Tongue (tissue), 2 donors: ENCODE measurements around the gene INSR. TPM values are rescaled to one million over a fixed set of nuclear protein-coding genes. Genes with fewer than 3 reads are reported as not detected.
"Not testable (repeated sequence)": the region's sequence is repeated elsewhere in the genome, so short reads cannot be mapped to it uniquely, and the experiment has no call there.

Source experiments
- DNase-seq: peaks from one replicate; pipeline ENCODE4 v3.0.0-alpha.2; 2015
- total RNA-seq: library from RNA; depleted of rRNA; stranded (reverse); fragments of >200 nt; gene quantifications from one replicate; pipeline ENCODE4 v1.2.3, GENCODE V29; 2014

Gene INSR
- total RNA-seq, 1 donor from 2014 or later, result 54.2 TPM

DNA sequence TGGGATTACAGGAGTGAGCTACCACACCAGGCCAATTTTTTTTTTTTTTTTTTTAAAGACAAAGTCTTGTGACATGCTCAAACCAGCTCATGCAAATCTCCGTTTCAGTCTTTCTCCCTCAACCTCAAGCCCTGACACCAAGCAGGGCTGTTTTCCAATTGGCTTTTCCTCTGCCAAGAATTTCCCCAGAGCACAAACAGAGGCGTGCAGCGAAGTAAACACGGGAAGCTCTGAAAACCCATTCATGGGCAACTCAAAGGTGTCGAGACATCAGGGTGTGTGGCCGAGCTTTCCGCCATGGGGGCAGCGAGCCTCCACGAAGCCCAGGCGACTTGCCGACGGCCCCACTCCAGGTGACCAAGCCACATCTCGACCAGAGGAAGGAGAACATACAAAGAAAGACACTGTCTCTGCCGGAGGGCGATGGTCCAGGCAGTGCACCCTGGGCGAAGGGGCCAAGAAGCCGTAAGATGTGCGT, 70.0 kb downstream of the INSR start:
- DNase-seq, result peak; percentile 65

- DNase-seq, result no peak
These were observed 70.8 kb downstream of the INSR start for GRCh38 chr19:7223429-7223828.

DNA sequence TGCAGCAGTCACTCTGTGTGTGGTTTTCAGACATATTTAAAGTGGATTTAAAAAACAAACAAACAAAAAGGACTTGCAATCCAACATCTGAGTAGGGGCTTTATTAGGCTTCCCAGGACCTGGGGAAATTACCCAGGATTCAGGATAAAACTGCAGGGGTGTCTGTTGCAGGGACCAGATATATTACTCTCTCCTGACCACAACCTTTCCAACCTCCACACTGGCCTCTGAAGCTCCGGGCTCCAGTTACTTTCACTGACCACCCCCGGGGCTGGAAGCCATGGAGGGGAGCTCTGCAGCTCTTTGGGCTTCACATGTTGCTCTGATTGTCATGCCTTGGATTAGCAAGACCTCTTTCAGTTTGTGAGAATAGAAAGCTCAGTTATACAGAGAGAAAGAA, 75.2 kb downstream of the INSR start:
- DNase-seq, result no peak

- DNase-seq, result no peak
These were observed 76.4 kb downstream of the INSR start for GRCh38 chr19:7217861-7218260.

DNA sequence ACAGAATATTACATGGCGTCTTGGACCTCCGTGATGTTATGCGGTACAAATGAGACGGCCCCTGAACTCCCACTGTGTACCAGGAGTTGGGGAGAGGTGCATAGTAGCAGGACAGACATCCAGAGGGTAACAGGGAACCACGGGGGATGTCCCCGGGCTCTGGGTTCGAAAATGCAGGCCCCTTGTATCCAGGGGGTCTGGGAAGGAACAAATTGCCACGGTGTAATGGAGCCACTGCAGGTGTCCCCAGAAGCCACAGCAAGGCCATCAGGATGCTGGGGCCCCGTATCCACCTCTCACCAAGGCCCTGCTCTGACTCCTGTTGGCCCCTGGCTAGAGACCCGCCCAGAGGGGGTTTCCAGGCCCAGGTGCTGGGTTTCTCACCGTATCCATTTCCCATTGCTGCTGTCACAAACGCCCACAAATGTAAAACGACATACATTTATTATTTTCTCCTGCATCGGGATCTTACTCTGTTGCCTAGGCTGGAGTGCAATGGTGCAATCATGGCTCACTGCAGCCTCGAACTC, 77.8 kb downstream of the INSR start:
- DNase-seq, result no peak

DNA sequence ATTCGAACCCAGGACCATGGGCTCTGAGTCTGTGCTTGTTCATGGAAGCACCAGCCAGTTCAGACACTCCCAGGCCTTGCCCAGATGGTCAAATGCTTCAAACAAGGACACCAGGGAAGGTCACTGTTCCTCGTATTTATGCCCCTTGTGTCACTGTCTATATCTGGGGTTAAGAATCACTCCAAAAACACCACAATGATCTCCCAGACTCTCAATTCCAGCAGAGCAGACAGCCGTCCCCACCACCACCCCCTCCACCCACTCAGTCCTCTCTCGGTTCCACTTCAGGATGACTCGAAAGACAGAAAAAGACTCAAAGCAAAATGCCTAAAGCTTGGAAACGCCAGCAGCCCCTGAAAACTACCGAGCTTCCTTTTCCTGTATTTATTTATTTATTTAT, 79.0 kb downstream of the INSR start:
- DNase-seq, result no peak

- no peak for DNase-seq
These were observed 79.7 kb downstream of the INSR start for GRCh38 chr19:7214324-7215089.

- DNase-seq, result no peak
These were observed 80.4 kb downstream of the INSR start for GRCh38 chr19:7213628-7214323.

DNA sequence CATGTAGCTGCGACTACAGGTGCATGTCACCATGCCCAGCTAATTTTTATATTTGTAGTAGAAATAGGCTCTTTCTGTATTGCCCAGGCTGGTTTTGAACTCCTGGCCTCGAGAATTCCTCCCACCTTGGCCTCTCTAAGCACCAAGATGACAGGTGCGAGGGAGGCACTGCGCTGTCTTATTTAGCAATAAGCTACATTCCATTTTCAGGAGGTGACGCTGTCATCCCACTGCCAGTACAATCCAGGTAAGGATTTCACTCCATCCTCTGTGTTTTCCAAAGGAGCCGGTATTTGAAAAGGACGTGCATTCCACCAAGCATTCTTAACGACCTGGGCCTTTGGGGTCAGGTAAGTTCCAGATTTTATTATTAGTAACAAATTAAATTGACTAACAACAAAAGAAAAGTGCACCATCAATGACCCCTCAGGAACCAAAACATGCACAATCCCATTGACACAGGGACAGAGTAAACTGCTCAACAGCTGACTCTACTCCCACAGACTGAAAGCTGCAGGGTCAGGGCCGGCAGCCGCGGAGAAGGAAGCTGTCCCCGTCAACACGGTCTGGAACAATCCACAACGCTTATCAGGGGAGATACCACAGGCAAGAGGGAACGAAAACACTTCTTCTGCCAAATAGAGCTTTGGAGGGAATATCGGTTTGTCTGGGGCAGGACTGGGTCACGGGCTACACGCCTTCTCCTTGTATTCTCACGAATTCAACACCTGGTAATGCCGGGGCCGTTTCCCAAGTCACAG, 82.8 kb downstream of the INSR start:
- no peak for DNase-seq

DNA sequence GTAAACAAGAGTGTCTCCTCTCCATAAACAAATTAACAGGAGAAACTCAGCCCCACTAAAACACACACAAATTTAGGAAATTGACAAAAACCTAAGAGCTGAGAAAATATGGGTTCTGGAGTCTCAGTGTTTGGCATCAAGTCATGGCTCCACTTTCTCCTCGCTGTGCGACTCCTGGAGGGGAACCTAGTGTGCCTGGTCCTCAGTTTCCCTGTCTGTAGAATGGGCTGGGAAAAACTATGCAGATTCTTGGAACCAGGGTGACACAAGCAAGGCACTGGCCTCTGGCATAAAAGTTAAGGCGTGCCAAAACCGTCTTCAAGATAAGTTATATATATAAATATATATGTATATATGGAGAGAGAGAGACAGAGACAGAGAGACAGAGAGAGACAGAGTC, 83.9 kb downstream of the INSR start:
- no peak for DNase-seq

GRCh38 chr19:7209597-7210325, 84.5 kb downstream of the INSR start:
- DNase-seq, result not testable (repeated sequence)

DNA sequence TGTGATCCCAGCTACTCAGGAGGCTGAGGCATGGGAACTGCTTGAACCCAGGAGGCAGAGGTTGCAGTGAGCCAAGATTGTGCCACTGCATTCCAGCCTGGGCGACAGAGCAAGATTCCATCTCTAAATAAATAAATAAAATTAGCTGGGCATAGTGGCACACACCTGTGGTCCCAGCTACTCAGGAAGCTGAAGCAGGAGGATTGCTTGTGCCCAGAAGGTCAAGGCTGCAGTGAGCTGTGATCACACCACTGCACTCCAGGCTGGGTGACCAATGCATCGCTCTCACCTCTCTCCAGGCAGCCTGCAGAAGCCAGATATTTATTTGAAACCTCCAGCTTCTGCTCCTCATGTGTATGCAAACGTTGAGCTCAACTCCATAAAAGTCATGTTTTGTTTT, 85.2 kb downstream of the INSR start:
- not testable (repeated sequence) for DNase-seq

- no peak for DNase-seq
These were observed 90.9 kb downstream of the INSR start for GRCh38 chr19:7203332-7203731.

DNA sequence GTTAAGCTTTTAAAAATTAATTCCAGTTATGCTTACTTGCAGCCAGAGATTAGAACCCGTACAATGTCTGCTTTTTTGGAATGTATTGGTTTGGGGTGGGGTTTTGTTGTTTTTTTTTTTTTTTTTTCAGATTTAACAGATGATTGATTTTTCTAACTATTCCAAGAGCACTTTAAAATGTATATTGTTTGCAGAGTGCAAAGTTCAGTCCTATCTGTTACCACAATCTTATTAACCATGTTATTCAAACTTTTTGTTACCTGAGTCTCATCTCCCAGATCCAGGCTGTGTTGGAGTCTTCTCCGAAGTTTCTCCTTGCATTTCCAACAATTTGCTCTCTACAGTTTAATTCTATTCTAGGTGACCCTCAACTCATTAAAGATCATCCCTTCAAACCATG, 91.3 kb downstream of the INSR start:
- no peak for DNase-seq

DNA sequence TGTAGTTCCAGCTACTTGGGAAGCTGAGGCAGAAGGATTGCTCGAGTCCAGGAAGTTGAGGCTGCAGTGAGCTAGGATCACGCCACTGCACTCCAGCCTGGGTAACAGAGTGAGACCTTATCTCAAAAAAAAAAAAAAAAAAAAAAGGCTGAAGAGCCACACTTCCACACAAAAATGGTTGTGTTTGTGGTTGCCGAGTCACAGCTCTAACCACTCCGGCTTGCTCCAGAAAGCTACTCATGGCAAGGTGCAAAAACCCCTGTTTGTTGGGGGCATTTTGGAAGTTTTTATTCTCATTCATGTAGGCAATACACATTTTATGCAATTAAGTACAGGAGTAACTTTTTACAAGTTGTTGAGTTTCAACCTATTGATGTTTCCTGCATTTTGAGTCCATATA, 93.5 kb downstream of the INSR start:
- DNase-seq, result no peak

- DNase-seq, result no peak
These were observed 94.3 kb downstream of the INSR start for GRCh38 chr19:7199613-7200533.

GRCh38 chr19:7197760-7198696, 96.2 kb downstream of the INSR start:
- peak; percentile 97 for DNase-seq

GRCh38 chr19:7197119-7197759, 97.0 kb downstream of the INSR start:
- DNase-seq, result peak; percentile 96

- DNase-seq, result peak; percentile 41
These were observed 97.5 kb downstream of the INSR start for GRCh38 chr19:7196763-7197118.
